HEK293 (cell line): Measurements from ENCODE around the gene HIGD2A.

Experiments used
- CTCF ChIA-PET: fragments of 350-600 bp; formaldehyde crosslinking; extraction: SDS; loops from one replicate; lab custom pipeline; 2021; ENCODE audit warnings: antibody characterized with exemption; lab: Yijun Ruan, JAX
- POLR2A ChIA-PET: fragments of 300-600 bp; formaldehyde crosslinking; extraction: SDS; loops from one replicate; lab custom pipeline; 2020; ENCODE audit warnings: antibody characterized with exemption, inconsistent platforms; lab: Yijun Ruan, JAX
- H3K27ac ChIP-seq: fragments of 200-500 bp; sonication (Bioruptor generic); 2 replicates; pipeline ENCODE4 v1.5.1; 2014; ENCODE audit warnings: low read depth, low read length, control low read depth, inconsistent platforms; ENCODE audit errors: extremely low read depth
- H3K36me3 ChIP-seq, 2 experiments: fragments of 200-500 bp in 1 of 2; sonication (Bioruptor generic) in 1 of 2; 1 replicate in 1 of 2; 2 replicates in 1 of 2; pipeline ENCODE4 v1.5.1; 2014 to 2017; ENCODE audit warnings: inconsistent platforms in 2 of 2, low read length in 2 of 2; ENCODE audit not compliant: control insufficient read depth in 2 of 2, insufficient read depth in 1 of 2
- H3K4me1 ChIP-seq: fragments of 200-500 bp; sonication (Bioruptor generic); 2 replicates; pipeline ENCODE4 v1.5.1; 2014; ENCODE audit warnings: mild to moderate bottlenecking, low read length, inconsistent platforms; ENCODE audit not compliant: control insufficient read depth, insufficient read depth
- H3K4me3 ChIP-seq: 2 replicates; pipeline ENCODE4 v1.5.1; 2011; ENCODE audit warnings: low read depth, mild to moderate bottlenecking, control low read depth, low read length, moderate library complexity
- H3K9me3 ChIP-seq: fragments of 200-500 bp; sonication (Bioruptor generic); 2 replicates; pipeline ENCODE4 v1.5.1; 2014; ENCODE audit warnings: low read depth, low read length, inconsistent platforms; ENCODE audit not compliant: control insufficient read depth, insufficient read depth
- CTCF ChIP-seq: fragments of 450-650 bp; formaldehyde crosslinking; IDR thresholded peaks from 2 replicates; pipeline ENCODE4 v1.5.1; 2016; ENCODE audit warnings: missing biosample characterization, missing genetic modification characterization
- GLI2 ChIP-seq: fragments of 450-650 bp; formaldehyde crosslinking; IDR thresholded peaks from 2 replicates; pipeline ENCODE4; 2017; ENCODE audit warnings: missing biosample characterization, missing genetic modification characterization, low read depth, borderline replicate concordance
- KLF16 ChIP-seq: fragments of 450-650 bp; formaldehyde crosslinking; IDR thresholded peaks from 2 replicates; pipeline ENCODE4 v1.5.1; 2017; ENCODE audit warnings: missing biosample characterization, missing genetic modification characterization
- MZF1 ChIP-seq: fragments of 450-650 bp; formaldehyde crosslinking; IDR thresholded peaks from 2 replicates; pipeline ENCODE4 v1.5.1; 2017; ENCODE audit warnings: missing biosample characterization, missing genetic modification characterization, borderline replicate concordance
- PRDM2 ChIP-seq: fragments of 450-650 bp; formaldehyde crosslinking; IDR thresholded peaks from 2 replicates; pipeline ENCODE4 v1.5.1; 2016; ENCODE audit warnings: missing biosample characterization, missing genetic modification characterization, borderline replicate concordance
- PRDM6 ChIP-seq: fragments of 450-650 bp; formaldehyde crosslinking; IDR thresholded peaks from 2 replicates; pipeline ENCODE4 v1.5.1; 2017; ENCODE audit warnings: missing biosample characterization, missing genetic modification characterization
- SALL2 ChIP-seq: fragments of 450-650 bp; formaldehyde crosslinking; IDR thresholded peaks from 2 replicates; pipeline ENCODE4 v1.5.0; 2017; ENCODE audit warnings: missing biosample characterization, mild to moderate bottlenecking, missing genetic modification characterization, borderline replicate concordance
- ZBTB17 ChIP-seq: fragments of 450-650 bp; formaldehyde crosslinking; IDR thresholded peaks from 2 replicates; pipeline ENCODE4 v1.5.1; 2016; ENCODE audit warnings: missing biosample characterization, missing genetic modification characterization
- ZBTB6 ChIP-seq: fragments of 450-650 bp; formaldehyde crosslinking; IDR thresholded peaks from 2 replicates; pipeline ENCODE4 v1.5.1; 2017; ENCODE audit warnings: missing biosample characterization, missing genetic modification characterization
- ZBTB8A ChIP-seq: fragments of 450-650 bp; formaldehyde crosslinking; IDR thresholded peaks from 2 replicates; pipeline ENCODE4 v1.5.1; 2016; ENCODE audit warnings: missing biosample characterization, missing genetic modification characterization
- ZFP37 ChIP-seq: fragments of 450-650 bp; formaldehyde crosslinking; IDR thresholded peaks from 2 replicates; pipeline ENCODE4 v1.5.1; 2016; ENCODE audit warnings: missing biosample characterization, missing genetic modification characterization
- ZFP41 ChIP-seq: fragments of 450-650 bp; formaldehyde crosslinking; IDR thresholded peaks from 2 replicates; pipeline ENCODE4 v1.5.1; 2016; ENCODE audit warnings: missing biosample characterization, missing genetic modification characterization, borderline replicate concordance
- ZFP69B ChIP-seq: fragments of 450-650 bp; formaldehyde crosslinking; IDR thresholded peaks from 2 replicates; pipeline ENCODE4 v1.5.1; 2016; ENCODE audit warnings: missing biosample characterization, missing genetic modification characterization
- ZNF146 ChIP-seq: fragments of 450-650 bp; formaldehyde crosslinking; IDR thresholded peaks from 2 replicates; pipeline ENCODE4 v1.5.1; 2016; ENCODE audit warnings: missing biosample characterization, missing genetic modification characterization
- ZNF16 ChIP-seq: fragments of 450-650 bp; formaldehyde crosslinking; IDR thresholded peaks from 2 replicates; pipeline ENCODE4 v1.5.1; 2016; ENCODE audit warnings: low read depth, missing biosample characterization, missing genetic modification characterization
- ZNF175 ChIP-seq: fragments of 450-650 bp; formaldehyde crosslinking; IDR thresholded peaks from 2 replicates; pipeline ENCODE4 v1.5.1; 2016; ENCODE audit warnings: missing biosample characterization, missing genetic modification characterization
- ZNF398 ChIP-seq: fragments of 450-650 bp; formaldehyde crosslinking; IDR thresholded peaks from 2 replicates; pipeline ENCODE4 v1.5.1; 2017; ENCODE audit warnings: missing biosample characterization, missing genetic modification characterization
- ZNF433 ChIP-seq: fragments of 450-650 bp; formaldehyde crosslinking; IDR thresholded peaks from 2 replicates; pipeline ENCODE4 v1.5.1; 2016; ENCODE audit warnings: missing biosample characterization, missing genetic modification characterization, low read depth
- ZNF501 ChIP-seq: fragments of 450-650 bp; formaldehyde crosslinking; IDR thresholded peaks from 2 replicates; pipeline ENCODE4 v1.5.1; 2016; ENCODE audit warnings: missing biosample characterization, missing genetic modification characterization
- ZNF548 ChIP-seq: fragments of 450-650 bp; formaldehyde crosslinking; IDR thresholded peaks from 2 replicates; pipeline ENCODE4 v1.5.1; 2016; ENCODE audit warnings: missing biosample characterization, missing genetic modification characterization
- ZNF580 ChIP-seq: fragments of 450-650 bp; formaldehyde crosslinking; IDR thresholded peaks from 2 replicates; pipeline ENCODE4 v1.5.1; 2016; ENCODE audit warnings: missing biosample characterization, missing genetic modification characterization
- ZNF747 ChIP-seq: fragments of 450-650 bp; formaldehyde crosslinking; IDR thresholded peaks from 2 replicates; pipeline ENCODE4 v1.5.1; 2016; ENCODE audit warnings: missing biosample characterization, missing genetic modification characterization

The HIGD2A gene

GRCh38 chr5:176342158-176342483 lies 46.4 kb upstream of the HIGD2A start:
- Histone ChIP-seq H3K9me3 (no peaks in the 10 kb centered on the region), H3K4me3 (no peak overlapping the region)
- POLR2A ChIA-PET = no interaction called here
- no peak for TF ChIP-seq ZNF175 (tag by site-specific recombination)
- TF ChIP-seq ZFP41 (tag by site-specific recombination) = no peak
- no peak for TF ChIP-seq ZNF580 (tag by site-specific recombination)
- no peak for TF ChIP-seq ZBTB6 (tag by site-specific recombination)
- TF ChIP-seq ZNF146 (tag by site-specific recombination) = no peak
- no peak for TF ChIP-seq ZNF398
- TF ChIP-seq, all 188 proteins: peak for 0
- CTCF ChIA-PET = interaction anchor here (0.6 to 0.7 kb wide), 2 partner anchors 45 to 106 kb away, joined by 3 read pairs; no protein-coding TSS in a partner anchor
- Histone ChIP-seq H3K4me1 (no peaks in the 10 kb centered on the region), H3K36me3 (peaks cover 38 to 75% of the 10 kb centered on the region in 2 experiments), H3K27ac (no peak overlapping the region)

- H3K27ac ChIP-seq = no peak overlapping the region
- no peaks in the 10 kb centered on the region for H3K9me3 ChIP-seq
- H3K4me3 ChIP-seq = no peak overlapping the region
- no peaks in the 10 kb centered on the region for H3K4me1 ChIP-seq
- peaks cover 35 to 75% of the 10 kb centered on the region in 2 experiments for H3K36me3 ChIP-seq
- ChIA-PET CTCF (interaction anchor here (0.6 to 0.7 kb wide), 2 partner anchors 45 to 105 kb away, joined by 3 read pairs; no protein-coding TSS in a partner anchor), POLR2A (no interaction called here)
- TF ChIP-seq SALL2 (tag by site-specific recombination) (no peak), ZNF747 (tag by site-specific recombination) (no peak), ZFP69B (tag by site-specific recombination) (no peak), MZF1 (no peak), ZBTB17 (tag by site-specific recombination) (no peak), ZBTB8A (tag by site-specific recombination) (no peak), ZNF433 (tag by site-specific recombination) (no peak), PRDM6 (tag by site-specific recombination) (peak; percentile 83), PRDM2 (tag by site-specific recombination) (no peak), GLI2 (tag by site-specific recombination) (no peak), ZNF548 (tag by site-specific recombination) (no peak), ZNF16 (tag by site-specific recombination) (no peak), ZFP37 (tag by site-specific recombination) (no peak), KLF16 (tag by site-specific recombination) (no peak), ZNF501 (tag by site-specific recombination) (no peak), CTCF (tag by site-specific recombination) (no peak)
These were observed 45.6 kb upstream of the HIGD2A start for GRCh38 chr5:176342766-176343458.
